NCI-H82 (cell line): ENCODE measurements around the gene SLC1A1.

Experiments used
- DNase-seq: peaks from one replicate; lab custom pipeline; 2025; lab: John Stamatoyannopoulos, UW

Gene SLC1A1

GRCh38 chr9:4541856-4542255 is 51.6 kb downstream of the SLC1A1 start:
- no peak for DNase-seq

DNA sequence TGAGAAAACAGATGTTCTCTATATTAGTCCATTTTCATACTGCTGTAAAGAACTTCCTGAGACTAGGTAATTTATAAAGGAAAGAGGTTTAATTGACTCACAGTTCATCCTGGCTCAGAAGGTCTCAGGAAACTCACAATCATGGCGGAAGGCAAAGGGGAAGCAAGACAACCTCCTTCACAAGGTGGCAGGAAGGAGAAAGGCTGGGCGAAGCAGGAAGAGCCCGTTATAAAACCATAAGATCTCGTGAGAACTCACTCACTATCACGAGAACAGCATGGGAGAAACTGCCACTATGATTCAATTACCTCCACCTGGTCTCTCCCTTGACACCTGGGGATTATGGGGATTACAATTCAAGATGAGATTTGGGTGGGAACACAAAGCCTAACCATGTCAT is 54.4 kb downstream of the SLC1A1 start:
- DNase-seq = peak; percentile 32

- DNase-seq = no peak
Observed at GRCh38 chr9:4547016-4547415, 56.7 kb downstream of the SLC1A1 start.

- DNase-seq = peak; percentile 43
Observed at GRCh38 chr9:4548811-4549725, 58.8 kb downstream of the SLC1A1 start.

DNA sequence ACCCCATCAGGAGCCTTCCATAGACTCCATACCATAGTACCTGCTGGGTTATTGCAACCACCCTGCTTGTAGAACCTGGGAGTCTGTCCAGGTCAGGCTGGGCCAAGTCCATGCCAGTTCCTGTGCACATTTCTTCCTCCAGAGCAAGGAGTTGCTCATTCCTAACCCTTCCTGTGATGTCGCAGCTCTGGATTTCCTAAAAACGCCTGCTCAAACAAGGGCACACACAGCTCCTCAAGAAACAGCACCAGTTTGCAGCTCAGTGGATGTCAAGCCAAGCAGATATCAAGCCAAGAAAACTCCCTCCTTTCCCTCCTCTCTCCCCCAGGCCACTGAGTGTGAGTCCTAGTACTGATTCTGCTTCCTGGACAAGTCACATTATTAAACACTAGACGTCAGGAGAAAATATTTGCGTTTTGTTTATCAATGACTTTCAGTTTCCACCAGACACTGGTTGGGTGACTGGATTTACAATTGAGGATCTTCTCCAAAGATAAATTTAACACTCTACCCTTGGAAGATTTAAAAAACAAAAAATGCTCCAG is 59.6 kb downstream of the SLC1A1 start:
- DNase-seq = no peak

GRCh38 chr9:4550777-4551484 is 60.7 kb downstream of the SLC1A1 start:
- no peak for DNase-seq

- DNase-seq = no peak
Observed at GRCh38 chr9:4553951-4554381, 63.7 kb downstream of the SLC1A1 start.

DNA sequence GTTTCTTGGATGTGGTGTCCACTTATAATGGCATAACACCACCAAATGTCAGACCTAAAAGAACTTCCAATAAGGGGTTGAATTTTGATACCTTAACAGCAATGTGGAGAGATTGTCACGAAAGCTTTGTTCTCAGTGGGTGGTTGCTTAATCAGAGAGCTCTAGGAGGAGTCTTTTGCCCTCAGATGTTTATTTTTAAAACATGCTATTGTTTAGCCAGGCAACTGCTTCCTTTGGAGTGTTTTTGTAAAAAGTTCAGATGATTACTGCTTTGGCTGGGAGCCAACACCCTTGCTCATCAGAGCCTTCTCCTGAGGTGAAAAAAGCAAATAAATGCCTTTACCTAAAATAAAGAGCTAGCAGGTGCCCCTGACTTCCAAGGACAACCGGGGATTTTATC is 65.0 kb downstream of the SLC1A1 start:
- no peak for DNase-seq

DNA sequence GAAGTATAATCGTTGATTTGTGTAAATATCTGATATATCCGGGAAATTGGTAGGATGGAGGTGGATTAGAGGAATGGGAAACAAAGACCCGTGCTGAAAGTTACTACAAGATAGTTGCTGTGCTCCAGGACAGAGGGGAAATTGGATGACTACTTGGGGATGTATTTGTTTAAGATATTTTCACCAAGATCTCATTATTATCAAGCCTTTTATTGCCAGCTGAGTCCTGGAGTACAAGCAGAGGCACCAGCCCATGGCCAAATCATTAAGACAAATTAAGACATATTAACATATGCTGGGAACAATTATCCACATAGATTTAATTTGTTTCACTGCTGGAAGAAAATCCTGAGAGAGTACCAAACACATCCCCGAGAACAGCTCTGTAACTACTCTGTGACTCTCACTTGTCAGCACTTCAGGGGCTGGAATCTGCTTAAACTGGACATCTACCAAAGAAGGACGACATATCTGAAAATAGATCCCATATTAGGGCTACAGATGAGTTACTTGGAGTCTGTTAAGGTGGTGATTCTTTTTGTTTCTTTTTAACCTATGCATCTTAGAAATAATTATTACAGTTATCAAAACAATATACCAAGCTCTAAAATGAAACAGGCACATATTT is 68.2 kb downstream of the SLC1A1 start:
- DNase-seq = no peak

GRCh38 chr9:4559261-4560182 is 69.3 kb downstream of the SLC1A1 start:
- no peak for DNase-seq

GRCh38 chr9:4563105-4563504 is 72.8 kb downstream of the SLC1A1 start:
- DNase-seq = no peak

DNA sequence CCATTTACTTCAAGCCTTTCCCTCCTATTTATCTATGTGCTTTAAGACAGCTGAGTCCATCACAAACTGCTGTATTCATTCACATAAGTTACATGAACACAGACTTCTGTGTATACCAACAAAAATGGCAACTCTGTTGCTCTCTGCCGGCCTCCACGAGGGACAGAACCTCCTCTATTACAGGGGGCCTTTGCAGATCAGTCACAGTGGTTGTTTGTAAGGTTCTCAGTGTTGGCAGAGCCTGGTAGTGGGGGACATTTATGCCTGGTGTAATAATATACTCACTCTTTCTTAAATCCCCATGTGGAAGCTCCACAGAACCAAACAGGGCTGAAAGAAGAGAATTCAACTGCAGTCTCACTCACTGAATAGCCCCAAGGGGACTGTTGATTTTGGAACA is 76.5 kb downstream of the SLC1A1 start:
- DNase-seq = no peak

GRCh38 chr9:4567601-4568000 is 77.3 kb downstream of the SLC1A1 start:
- DNase-seq = no peak

GRCh38 chr9:4569101-4569500 is 78.8 kb downstream of the SLC1A1 start:
- no peak for DNase-seq

- DNase-seq = no peak
Observed at GRCh38 chr9:4572184-4572826, 82.0 kb downstream of the SLC1A1 start.

DNA sequence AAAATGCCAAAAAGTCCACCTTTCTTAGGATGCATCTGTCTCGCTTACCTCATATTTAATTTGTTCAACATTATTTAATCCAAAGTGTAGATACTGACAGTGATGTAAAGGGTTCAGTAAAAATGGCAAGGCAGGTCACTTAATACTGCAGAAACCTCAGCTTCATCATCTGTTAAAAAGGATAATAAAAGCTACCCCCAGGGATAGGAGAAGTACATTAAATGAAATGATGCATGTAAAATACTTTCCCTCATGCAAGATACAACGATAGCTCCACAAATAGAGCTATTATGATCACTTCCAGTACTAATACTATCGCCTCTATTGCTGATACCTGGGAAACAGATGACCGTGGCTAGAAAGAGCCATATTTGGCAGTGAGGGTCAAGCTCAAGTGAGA is 82.9 kb downstream of the SLC1A1 start:
- no peak for DNase-seq

DNA sequence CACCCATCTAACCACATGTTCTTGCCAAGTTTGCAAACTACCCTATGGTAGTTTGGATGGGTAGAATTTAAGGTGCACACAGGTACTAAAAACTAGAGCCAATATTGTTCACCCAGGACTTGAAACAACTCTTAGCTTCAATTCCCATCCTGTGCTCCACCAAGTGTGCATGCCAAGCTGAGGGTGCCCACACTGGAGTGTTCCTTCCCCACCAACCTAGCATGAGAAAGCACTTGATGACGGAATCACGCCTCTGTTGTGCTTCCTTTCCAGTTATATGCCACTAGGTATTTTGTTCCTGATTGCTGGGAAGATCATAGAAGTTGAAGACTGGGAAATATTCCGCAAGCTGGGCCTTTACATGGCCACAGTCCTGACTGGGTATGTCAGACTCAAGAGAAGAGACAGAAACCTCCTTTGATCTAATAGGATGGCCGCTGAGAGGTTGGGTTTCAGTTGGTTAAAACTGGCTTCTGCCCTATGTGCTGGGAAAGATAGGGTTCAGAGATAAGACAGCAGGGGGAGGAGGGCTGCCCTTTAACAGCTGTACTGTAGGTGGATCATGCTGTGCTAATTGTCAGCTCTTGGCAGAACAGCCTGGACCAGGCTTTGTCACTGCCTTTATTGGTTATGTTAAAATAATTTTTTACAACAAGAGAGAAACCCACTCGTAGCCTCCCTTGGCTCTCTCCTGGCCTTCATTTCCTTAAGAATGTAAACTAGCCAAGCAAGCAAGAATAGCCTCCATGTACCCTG is 83.5 kb downstream of the SLC1A1 start:
- peak; percentile 3 for DNase-seq

GRCh38 chr9:4574657-4575243 is 84.5 kb downstream of the SLC1A1 start:
- DNase-seq = no peak

DNA sequence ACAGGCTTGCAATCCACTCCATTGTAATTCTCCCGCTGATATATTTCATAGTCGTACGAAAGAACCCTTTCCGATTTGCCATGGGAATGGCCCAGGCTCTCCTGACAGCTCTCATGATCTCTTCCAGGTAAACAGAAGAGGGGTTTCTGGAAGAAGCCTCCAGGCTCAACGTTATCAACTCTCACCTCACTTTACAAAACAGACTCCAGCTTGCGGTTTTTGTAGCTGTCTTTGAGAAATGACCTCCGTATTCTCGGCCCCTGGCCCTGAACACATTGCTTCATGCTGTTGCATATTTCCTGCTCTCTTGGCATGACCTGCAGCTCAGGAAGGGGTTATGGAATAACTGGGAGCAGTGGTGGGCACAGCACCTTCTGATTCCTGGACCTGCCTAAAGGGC is 85.7 kb downstream of the SLC1A1 start:
- no peak for DNase-seq

DNA sequence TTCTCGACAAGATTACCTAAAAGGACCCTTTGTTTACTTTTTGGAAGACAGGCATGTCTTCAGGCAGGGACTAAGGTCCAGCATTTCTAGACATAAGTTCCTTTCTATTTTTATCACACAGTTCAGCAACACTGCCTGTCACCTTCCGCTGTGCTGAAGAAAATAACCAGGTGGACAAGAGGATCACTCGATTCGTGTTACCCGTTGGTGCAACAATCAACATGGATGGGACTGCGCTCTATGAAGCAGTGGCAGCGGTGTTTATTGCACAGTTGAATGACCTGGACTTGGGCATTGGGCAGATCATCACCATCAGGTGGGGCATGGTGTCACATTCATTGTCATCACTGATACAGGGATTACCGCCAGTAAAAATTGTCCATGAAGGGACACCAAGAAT is 86.2 kb downstream of the SLC1A1 start:
- no peak for DNase-seq
